HEK293 (cell line): Measurements from ENCODE around the gene CASP2.

Source experiments
- CTCF ChIA-PET: fragments of 350-600 bp; formaldehyde crosslinking; extraction: SDS; loops from one replicate; lab custom pipeline; 2021; ENCODE audit warnings: antibody characterized with exemption; lab: Yijun Ruan, JAX
- POLR2A ChIA-PET: fragments of 300-600 bp; formaldehyde crosslinking; extraction: SDS; loops from one replicate; lab custom pipeline; 2020; ENCODE audit warnings: antibody characterized with exemption, inconsistent platforms; lab: Yijun Ruan, JAX
- H3K27ac ChIP-seq: fragments of 200-500 bp; sonication (Bioruptor generic); 2 replicates; pipeline ENCODE4 v1.5.1; 2014; ENCODE audit warnings: low read depth, low read length, control low read depth, inconsistent platforms; ENCODE audit errors: extremely low read depth
- H3K36me3 ChIP-seq, 2 experiments: fragments of 200-500 bp in 1 of 2; sonication (Bioruptor generic) in 1 of 2; 1 replicate in 1 of 2; 2 replicates in 1 of 2; pipeline ENCODE4 v1.5.1; 2014 to 2017; ENCODE audit warnings: inconsistent platforms in 2 of 2, low read length in 2 of 2; ENCODE audit not compliant: control insufficient read depth in 2 of 2, insufficient read depth in 1 of 2
- H3K4me1 ChIP-seq: fragments of 200-500 bp; sonication (Bioruptor generic); 2 replicates; pipeline ENCODE4 v1.5.1; 2014; ENCODE audit warnings: mild to moderate bottlenecking, low read length, inconsistent platforms; ENCODE audit not compliant: control insufficient read depth, insufficient read depth
- H3K4me3 ChIP-seq: 2 replicates; pipeline ENCODE4 v1.5.1; 2011; ENCODE audit warnings: low read depth, mild to moderate bottlenecking, control low read depth, low read length, moderate library complexity
- H3K9me3 ChIP-seq: fragments of 200-500 bp; sonication (Bioruptor generic); 2 replicates; pipeline ENCODE4 v1.5.1; 2014; ENCODE audit warnings: low read depth, low read length, inconsistent platforms; ENCODE audit not compliant: control insufficient read depth, insufficient read depth
- ATF2 ChIP-seq: fragments of 450-650 bp; formaldehyde crosslinking; IDR thresholded peaks from 2 replicates; pipeline ENCODE4 v1.5.1; 2016; ENCODE audit warnings: missing biosample characterization, missing genetic modification characterization, low read depth
- CTCF ChIP-seq: fragments of 450-650 bp; formaldehyde crosslinking; IDR thresholded peaks from 2 replicates; pipeline ENCODE4 v1.5.1; 2016; ENCODE audit warnings: missing biosample characterization, missing genetic modification characterization
- HOXD13 ChIP-seq: sonication (generic); formaldehyde crosslinking; IDR thresholded peaks from 2 replicates; pipeline ENCODE4 v1.8.0; 2022; ENCODE audit warnings: missing genetic modification reagents, borderline replicate concordance
- IKZF3 ChIP-seq: fragments of 450-650 bp; IDR thresholded peaks from 2 replicates; pipeline ENCODE4 v1.5.0; 2018; ENCODE audit warnings: missing biosample characterization, mild to moderate bottlenecking, missing genetic modification characterization, moderate library complexity
- MEIS1 ChIP-seq: sonication (generic); formaldehyde crosslinking; IDR thresholded peaks from 2 replicates; pipeline ENCODE4 v1.8.1; 2022; ENCODE audit warnings: missing genetic modification reagents, mild to moderate bottlenecking, borderline replicate concordance
- MZF1 ChIP-seq: fragments of 450-650 bp; formaldehyde crosslinking; IDR thresholded peaks from 2 replicates; pipeline ENCODE4 v1.5.1; 2017; ENCODE audit warnings: missing biosample characterization, missing genetic modification characterization, borderline replicate concordance
- PRDM6 ChIP-seq: fragments of 450-650 bp; formaldehyde crosslinking; IDR thresholded peaks from 2 replicates; pipeline ENCODE4 v1.5.1; 2017; ENCODE audit warnings: missing biosample characterization, missing genetic modification characterization
- SP2 ChIP-seq: fragments of 450-650 bp; formaldehyde crosslinking; IDR thresholded peaks from 2 replicates; pipeline ENCODE4 v1.5.1; 2016; ENCODE audit warnings: missing biosample characterization, missing genetic modification characterization
- SP3 ChIP-seq: fragments of 450-650 bp; formaldehyde crosslinking; IDR thresholded peaks from 2 replicates; pipeline ENCODE4 v1.5.1; 2016; ENCODE audit warnings: missing biosample characterization, missing genetic modification characterization
- YY2 ChIP-seq: fragments of 450-650 bp; formaldehyde crosslinking; IDR thresholded peaks from 2 replicates; pipeline ENCODE4 v1.5.1; 2016; ENCODE audit warnings: missing biosample characterization, missing genetic modification characterization
- ZBTB10 ChIP-seq: fragments of 450-650 bp; formaldehyde crosslinking; IDR thresholded peaks from 2 replicates; pipeline ENCODE4 v1.5.1; 2016; ENCODE audit warnings: missing biosample characterization, missing genetic modification characterization
- ZBTB20 ChIP-seq: fragments of 450-650 bp; formaldehyde crosslinking; IDR thresholded peaks from 2 replicates; pipeline ENCODE4 v1.5.1; 2016; ENCODE audit warnings: missing biosample characterization, missing genetic modification characterization
- ZBTB6 ChIP-seq: fragments of 450-650 bp; formaldehyde crosslinking; IDR thresholded peaks from 2 replicates; pipeline ENCODE4 v1.5.1; 2017; ENCODE audit warnings: missing biosample characterization, missing genetic modification characterization
- ZNF132 ChIP-seq: fragments of 450-650 bp; formaldehyde crosslinking; IDR thresholded peaks from 2 replicates; pipeline ENCODE4 v1.5.1; 2017; ENCODE audit warnings: missing biosample characterization, missing genetic modification characterization, borderline replicate concordance
- ZNF155 ChIP-seq: fragments of 450-650 bp; formaldehyde crosslinking; IDR thresholded peaks from 2 replicates; pipeline ENCODE4 v1.5.1; 2016; ENCODE audit warnings: missing biosample characterization, missing genetic modification characterization
- ZNF16 ChIP-seq: fragments of 450-650 bp; formaldehyde crosslinking; IDR thresholded peaks from 2 replicates; pipeline ENCODE4 v1.5.1; 2016; ENCODE audit warnings: low read depth, missing biosample characterization, missing genetic modification characterization
- ZNF169 ChIP-seq: fragments of 450-650 bp; formaldehyde crosslinking; IDR thresholded peaks from 2 replicates; pipeline ENCODE4 v1.5.1; 2016; ENCODE audit warnings: missing biosample characterization, missing genetic modification characterization
- ZNF280D ChIP-seq: fragments of 450-650 bp; formaldehyde crosslinking; IDR thresholded peaks from 2 replicates; pipeline ENCODE4 v1.5.1; 2016; ENCODE audit warnings: missing biosample characterization, missing genetic modification characterization
- ZNF404 ChIP-seq: fragments of 450-650 bp; formaldehyde crosslinking; IDR thresholded peaks from 2 replicates; pipeline ENCODE4 v1.5.1; 2017; ENCODE audit warnings: missing biosample characterization, missing genetic modification characterization
- ZNF549 ChIP-seq: fragments of 450-650 bp; IDR thresholded peaks from 2 replicates; pipeline ENCODE4 v1.5.1; 2018; ENCODE audit warnings: missing biosample characterization, missing genetic modification characterization, mild to moderate bottlenecking, inconsistent platforms, moderate library complexity
- ZNF561 ChIP-seq: fragments of 450-650 bp; IDR thresholded peaks from 2 replicates; pipeline ENCODE4 v1.5.1; 2018; ENCODE audit warnings: missing biosample characterization, missing genetic modification characterization, borderline replicate concordance
- ZNF600 ChIP-seq: fragments of 450-650 bp; formaldehyde crosslinking; IDR thresholded peaks from 2 replicates; pipeline ENCODE4 v1.5.1; 2016; ENCODE audit warnings: missing biosample characterization, missing genetic modification characterization
- ZNF621 ChIP-seq: fragments of 450-650 bp; formaldehyde crosslinking; IDR thresholded peaks from 2 replicates; pipeline ENCODE4 v1.5.1; 2017; ENCODE audit warnings: missing biosample characterization, missing genetic modification characterization
- ZNF791 ChIP-seq: fragments of 450-650 bp; formaldehyde crosslinking; IDR thresholded peaks from 2 replicates; pipeline ENCODE4 v1.5.1; 2016; ENCODE audit warnings: missing biosample characterization, missing genetic modification characterization

Gene CASP2

GRCh38 chr7:143314127-143314526 is 26.0 kb downstream of the CASP2 start:
- H3K4me3 ChIP-seq: no peak overlapping the region
- CTCF ChIA-PET: interaction anchor here (0.6 kb wide), 1 partner anchor 26 kb away, joined by 3 read pairs; the partner anchor contains the start of gene CASP2
- peaks cover 0 to 14% of the 10 kb centered on the region in 2 experiments; a peak in 2 of 3 replicates for H3K36me3 ChIP-seq
- TF ChIP-seq ZNF549 (tag by site-specific recombination) (no peak), ZNF791 (tag by site-specific recombination) (no peak), ZNF621 (tag by site-specific recombination) (no peak), SP3 (tag by site-specific recombination) (no peak), YY2 (tag by site-specific recombination) (no peak), PRDM6 (tag by site-specific recombination) (no peak), HOXD13 (CRISPR knock-in tag) (no peak), ZBTB6 (no peak), MEIS1 (CRISPR knock-in tag) (no peak), ZNF16 (tag by site-specific recombination) (no peak), ZNF132 (tag by site-specific recombination) (no peak), ZBTB10 (no peak), IKZF3 (tag by site-specific recombination) (no peak), ZNF404 (tag by site-specific recombination) (no peak)
- POLR2A ChIA-PET: no interaction called here
- H3K4me1 ChIP-seq: no peaks in the 10 kb centered on the region
- no peak overlapping the region for H3K27ac ChIP-seq
- no peaks in the 10 kb centered on the region for H3K9me3 ChIP-seq

- H3K4me3 ChIP-seq: no peak within 1 kb of the TSS
- POLR2A ChIA-PET: interaction anchor here (0.6 kb wide), 1 partner anchor 419 kb away, joined by 3 read pairs; no protein-coding TSS in a partner anchor
- H3K27ac ChIP-seq: no peak within 1 kb of the TSS
- peaks cover 0 to 5% of the 10 kb centered on the region in 2 experiments; a peak in 1 of 3 replicates for H3K36me3 ChIP-seq
- H3K4me1 ChIP-seq: no peaks in the 10 kb centered on the region
- CTCF ChIA-PET: interaction anchor here (0.6 to 1.8 kb wide), 3 partner anchors 11 to 809 kb away, joined by 3 to 11 read pairs (median 5); no protein-coding TSS in a partner anchor
- no peaks in the 10 kb centered on the region for H3K9me3 ChIP-seq
- TF ChIP-seq ZNF169 (tag by site-specific recombination) (no peak), ZNF280D (no peak), ZNF155 (tag by site-specific recombination) (no peak), MZF1 (tag by site-specific recombination) (no peak), ZNF600 (tag by site-specific recombination) (no peak), ZNF549 (tag by site-specific recombination) (no peak), ZBTB20 (tag by site-specific recombination) (no peak), ZNF561 (tag by site-specific recombination) (no peak), ATF2 (tag by site-specific recombination) (no peak), CTCF (tag by site-specific recombination) (no peak), SP2 (tag by site-specific recombination) (no peak)
Measured at GRCh38 chr7:143315776-143316175, 27.6 kb downstream of the CASP2 start, which contains the start of gene CLCN1. CLCN1 (plus strand) TSS chr7:143316111; CDS start chr7:143316213, 102 bp downstream.
